ENCODE results near the gene HMGCS2. TPM values are rescaled to one million over a fixed set of nuclear protein-coding genes. Genes with fewer than 3 reads are reported as not detected.

HMGCS2 gene
- total and polyA plus RNA-seq, 9 of the 15 experiments (the other 6 are each of a cell fraction or from before 2014, with no cell fraction given), result 0.13 TPM; not detected in 8

DNA sequence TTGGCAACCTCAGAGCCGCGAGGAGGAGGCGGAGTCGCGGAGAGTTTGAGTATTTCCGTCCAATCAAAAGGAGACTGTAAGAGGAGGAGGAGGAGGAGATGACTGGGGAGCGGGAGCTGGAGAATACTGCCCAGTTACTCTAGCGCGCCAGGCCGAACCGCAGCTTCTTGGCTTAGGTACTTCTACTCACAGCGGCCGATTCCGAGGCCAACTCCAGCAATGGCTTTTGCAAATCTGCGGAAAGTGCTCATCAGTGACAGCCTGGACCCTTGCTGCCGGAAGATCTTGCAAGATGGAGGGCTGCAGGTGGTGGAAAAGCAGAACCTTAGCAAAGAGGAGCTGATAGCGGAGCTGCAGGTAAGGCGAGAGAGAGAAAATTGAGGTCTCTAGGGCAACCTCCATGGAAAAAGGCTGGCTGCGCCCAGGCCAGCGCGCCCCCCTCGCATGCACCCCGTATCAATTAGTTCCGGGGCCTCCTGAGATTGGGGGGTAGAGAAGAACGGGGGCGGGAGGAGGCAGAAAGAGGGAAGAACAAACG, 56.8 kb downstream of the HMGCS2 start, which contains the start of gene PHGDH (continued):
- TF ChIP-seq MTA3 (IDR thresholded peaks at IDR 0.05; ENCODE audit: borderline replicate concordance) (peak; percentile 33; the same call in 1 of the 2 replicates), ZFPM2 (CRISPR knock-in tag; IDR thresholded peaks at IDR 0.05) (no peak), ZBED1 (IDR thresholded peaks at IDR 0.05) (no peak), ATF7 (IDR thresholded peaks at IDR 0.05) (peak; percentile 34; the same call in 1 of the 2 replicates), SP1 (CRISPR knock-in tag; IDR thresholded peaks at IDR 0.05) (0 out of 2 replicates have a peak, but pooled peaks have one; percentile 23), POLR2G (IDR thresholded peaks at IDR 0.05; ENCODE audit: low read depth, low read length) (peak; percentile 80), NONO (IDR thresholded peaks at IDR 0.05; ENCODE audit: low read depth in 2 of 2, low read length in 1 of 2) (no peak), NFRKB (IDR thresholded peaks at IDR 0.05; ENCODE audit: low read depth) (peak; percentile 54; the same call in 1 of the 2 replicates), POLR2H (tag; IDR thresholded peaks at IDR 0.05; ENCODE audit: low read depth) (peak; percentile 90), SMARCE1 (IDR thresholded peaks at IDR 0.05) (0 out of 2 replicates have a peak, but pooled peaks have one; percentile 16), FOXK1 (CRISPR knock-in tag; IDR thresholded peaks at IDR 0.05; ENCODE audit: borderline replicate concordance) (0 out of 2 replicates have a peak, but pooled peaks have one; percentile 65), POLR2A (conservative IDR thresholded peaks at IDR 0.05) (peak; percentile 67), LEF1 (IDR thresholded peaks at IDR 0.05) (no peak), SNIP1 (IDR thresholded peaks at IDR 0.05; ENCODE audit: low read depth) (no peak), ZNF583 (CRISPR knock-in tag; IDR thresholded peaks at IDR 0.05) (no peak), TBL1XR1 (IDR thresholded peaks at IDR 0.05; ENCODE audit: low read length in 2 of 2) (no peak), CREM (IDR thresholded peaks at IDR 0.05; ENCODE audit: low read depth) (peak; percentile 29; the same call in 1 of the 2 replicates), ZEB2 (IDR thresholded peaks at IDR 0.05) (0 out of 2 replicates have a peak, but pooled peaks have one; percentile 14), RFX7 (CRISPR knock-in tag; IDR thresholded peaks at IDR 0.05) (no peak)
- TF ChIP-seq, protein P1, sequence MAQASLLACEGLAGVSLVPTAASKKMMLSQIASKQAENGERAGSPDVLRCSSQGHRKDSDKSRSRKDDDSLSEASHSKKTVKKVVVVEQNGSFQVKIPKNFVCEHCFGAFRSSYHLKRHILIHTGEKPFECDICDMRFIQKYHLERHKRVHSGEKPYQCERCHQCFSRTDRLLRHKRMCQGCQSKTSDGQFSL (CRISPR knock-in tag; IDR thresholded peaks at IDR 0.05), result 0 out of 2 replicates have a peak, but pooled peaks have one; percentile 14
- TF ChIP-seq, protein P1 (tag; IDR thresholded peaks at IDR 0.05), result no peak
- TF ChIP-seq, protein P2, sequence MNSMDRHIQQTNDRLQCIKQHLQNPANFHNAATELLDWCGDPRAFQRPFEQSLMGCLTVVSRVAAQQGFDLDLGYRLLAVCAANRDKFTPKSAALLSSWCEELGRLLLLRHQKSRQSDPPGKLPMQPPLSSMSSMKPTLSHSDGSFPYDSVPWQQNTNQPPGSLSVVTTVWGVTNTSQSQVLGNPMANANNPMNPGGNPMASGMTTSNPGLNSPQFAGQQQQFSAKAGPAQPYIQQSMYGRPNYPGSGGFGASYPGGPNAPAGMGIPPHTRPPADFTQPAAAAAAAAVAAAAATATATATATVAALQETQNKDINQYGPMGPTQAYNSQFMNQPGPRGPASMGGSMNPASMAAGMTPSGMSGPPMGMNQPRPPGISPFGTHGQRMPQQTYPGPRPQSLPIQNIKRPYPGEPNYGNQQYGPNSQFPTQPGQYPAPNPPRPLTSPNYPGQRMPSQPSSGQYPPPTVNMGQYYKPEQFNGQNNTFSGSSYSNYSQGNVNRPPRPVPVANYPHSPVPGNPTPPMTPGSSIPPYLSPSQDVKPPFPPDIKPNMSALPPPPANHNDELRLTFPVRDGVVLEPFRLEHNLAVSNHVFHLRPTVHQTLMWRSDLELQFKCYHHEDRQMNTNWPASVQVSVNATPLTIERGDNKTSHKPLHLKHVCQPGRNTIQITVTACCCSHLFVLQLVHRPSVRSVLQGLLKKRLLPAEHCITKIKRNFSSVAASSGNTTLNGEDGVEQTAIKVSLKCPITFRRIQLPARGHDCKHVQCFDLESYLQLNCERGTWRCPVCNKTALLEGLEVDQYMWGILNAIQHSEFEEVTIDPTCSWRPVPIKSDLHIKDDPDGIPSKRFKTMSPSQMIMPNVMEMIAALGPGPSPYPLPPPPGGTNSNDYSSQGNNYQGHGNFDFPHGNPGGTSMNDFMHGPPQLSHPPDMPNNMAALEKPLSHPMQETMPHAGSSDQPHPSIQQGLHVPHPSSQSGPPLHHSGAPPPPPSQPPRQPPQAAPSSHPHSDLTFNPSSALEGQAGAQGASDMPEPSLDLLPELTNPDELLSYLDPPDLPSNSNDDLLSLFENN (IDR thresholded peaks at IDR 0.05; ENCODE audit: low read depth in 2 of 2, low read length in 2 of 2), result 0 out of 4 replicates have a peak, but pooled peaks of 1 of the 2 experiments have one; percentile 48
- TF ChIP-seq, protein P3, sequence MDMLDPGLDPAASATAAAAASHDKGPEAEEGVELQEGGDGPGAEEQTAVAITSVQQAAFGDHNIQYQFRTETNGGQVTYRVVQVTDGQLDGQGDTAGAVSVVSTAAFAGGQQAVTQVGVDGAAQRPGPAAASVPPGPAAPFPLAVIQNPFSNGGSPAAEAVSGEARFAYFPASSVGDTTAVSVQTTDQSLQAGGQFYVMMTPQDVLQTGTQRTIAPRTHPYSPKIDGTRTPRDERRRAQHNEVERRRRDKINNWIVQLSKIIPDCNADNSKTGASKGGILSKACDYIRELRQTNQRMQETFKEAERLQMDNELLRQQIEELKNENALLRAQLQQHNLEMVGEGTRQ (CRISPR knock-in tag; IDR thresholded peaks at IDR 0.05), result no peak
- TF ChIP-seq, protein P4, sequence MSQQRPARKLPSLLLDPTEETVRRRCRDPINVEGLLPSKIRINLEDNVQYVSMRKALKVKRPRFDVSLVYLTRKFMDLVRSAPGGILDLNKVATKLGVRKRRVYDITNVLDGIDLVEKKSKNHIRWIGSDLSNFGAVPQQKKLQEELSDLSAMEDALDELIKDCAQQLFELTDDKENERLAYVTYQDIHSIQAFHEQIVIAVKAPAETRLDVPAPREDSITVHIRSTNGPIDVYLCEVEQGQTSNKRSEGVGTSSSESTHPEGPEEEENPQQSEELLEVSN (IDR thresholded peaks at IDR 0.05; ENCODE audit: borderline replicate concordance in 1 of 2, extremely low read depth in 1 of 2, insufficient read depth in 1 of 2, insufficient read length in 1 of 2, low read depth in 1 of 2, low read length in 1 of 2, poor library complexity in 1 of 2, severe bottlenecking in 1 of 2), result no peak

Measured in K562 (cell line).